ENCODE data around the gene DNAAF9.

Gene DNAAF9

DNA sequence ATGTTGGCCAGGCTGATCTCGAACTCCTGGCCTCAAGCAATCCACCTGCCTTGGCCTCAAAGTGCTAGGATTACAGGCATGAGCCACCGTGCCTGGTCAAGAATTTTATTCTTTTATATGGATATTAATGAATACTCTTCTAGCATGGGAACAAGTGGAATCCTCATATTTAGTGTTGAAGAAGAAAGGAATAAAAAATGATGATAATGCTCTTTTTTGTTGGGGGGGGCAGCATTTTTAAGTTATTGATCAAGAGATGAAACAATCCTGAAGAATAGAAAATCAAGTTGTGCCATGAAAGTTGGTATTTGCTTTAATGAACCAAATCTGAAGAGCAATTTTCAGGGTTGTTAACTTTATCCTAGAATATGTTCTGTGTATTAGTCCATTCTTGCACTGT is 6.7 kb upstream of the DNAAF9 start:
- no peak overlapping the region for H3K4me3 ChIP-seq (ENCODE audit: low read depth, low read length)
- no peaks in the 10 kb centered on the region for H3K36me3 ChIP-seq (replicated peaks)
- no peak overlapping the region for H3K27ac ChIP-seq
- TF ChIP-seq, protein P1, sequence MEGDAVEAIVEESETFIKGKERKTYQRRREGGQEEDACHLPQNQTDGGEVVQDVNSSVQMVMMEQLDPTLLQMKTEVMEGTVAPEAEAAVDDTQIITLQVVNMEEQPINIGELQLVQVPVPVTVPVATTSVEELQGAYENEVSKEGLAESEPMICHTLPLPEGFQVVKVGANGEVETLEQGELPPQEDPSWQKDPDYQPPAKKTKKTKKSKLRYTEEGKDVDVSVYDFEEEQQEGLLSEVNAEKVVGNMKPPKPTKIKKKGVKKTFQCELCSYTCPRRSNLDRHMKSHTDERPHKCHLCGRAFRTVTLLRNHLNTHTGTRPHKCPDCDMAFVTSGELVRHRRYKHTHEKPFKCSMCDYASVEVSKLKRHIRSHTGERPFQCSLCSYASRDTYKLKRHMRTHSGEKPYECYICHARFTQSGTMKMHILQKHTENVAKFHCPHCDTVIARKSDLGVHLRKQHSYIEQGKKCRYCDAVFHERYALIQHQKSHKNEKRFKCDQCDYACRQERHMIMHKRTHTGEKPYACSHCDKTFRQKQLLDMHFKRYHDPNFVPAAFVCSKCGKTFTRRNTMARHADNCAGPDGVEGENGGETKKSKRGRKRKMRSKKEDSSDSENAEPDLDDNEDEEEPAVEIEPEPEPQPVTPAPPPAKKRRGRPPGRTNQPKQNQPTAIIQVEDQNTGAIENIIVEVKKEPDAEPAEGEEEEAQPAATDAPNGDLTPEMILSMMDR (IDR thresholded peaks at IDR 0.05; ENCODE audit: low read depth, low read length, missing control alignments) = no peak
- no peak for DNase-seq
- in situ Hi-C loops (cut with HindIII; ENCODE audit: low pct_ligation_motif_present, low sequenced_read_pairs) = no loop called here
- no peaks in the 10 kb centered on the region for H3K27me3 ChIP-seq (replicated peaks)

DNA sequence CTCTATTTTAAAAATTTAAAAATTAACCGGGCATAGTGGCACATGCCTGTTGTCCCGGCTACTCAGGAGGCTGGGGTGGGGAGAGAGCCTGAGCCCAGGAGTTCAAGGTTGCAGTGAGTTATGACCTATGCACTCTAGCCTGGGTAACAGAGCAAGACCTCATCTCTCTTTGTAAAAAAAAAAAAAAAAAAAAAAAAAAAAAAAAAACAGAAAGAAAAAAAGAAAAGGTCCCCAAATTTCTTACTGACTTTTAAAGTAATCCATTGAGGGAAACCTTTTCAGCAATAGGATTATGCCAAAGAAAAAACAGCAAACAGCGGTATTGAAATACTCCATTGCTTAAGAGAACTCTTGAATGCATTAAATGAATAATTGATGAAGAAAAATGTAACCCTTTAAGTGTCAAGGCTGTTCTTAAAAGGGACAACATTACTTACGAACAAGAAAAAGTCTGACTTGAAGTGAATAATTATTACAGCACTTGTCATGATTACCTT is 6.0 kb upstream of the DNAAF9 start:
- Histone ChIP-seq H3K4me3 (ENCODE audit: low read depth, low read length) (no peak overlapping the region), H3K36me3 (replicated peaks) (no peaks in the 10 kb centered on the region), H3K27me3 (replicated peaks) (no peaks in the 10 kb centered on the region), H3K27ac (no peak overlapping the region)
- DNase-seq = no peak
- in situ Hi-C loops (cut with HindIII; ENCODE audit: low pct_ligation_motif_present, low sequenced_read_pairs) = no loop called here
- TF ChIP-seq, protein P1 (IDR thresholded peaks at IDR 0.05; ENCODE audit: low read depth, low read length, missing control alignments) = no peak

DNA sequence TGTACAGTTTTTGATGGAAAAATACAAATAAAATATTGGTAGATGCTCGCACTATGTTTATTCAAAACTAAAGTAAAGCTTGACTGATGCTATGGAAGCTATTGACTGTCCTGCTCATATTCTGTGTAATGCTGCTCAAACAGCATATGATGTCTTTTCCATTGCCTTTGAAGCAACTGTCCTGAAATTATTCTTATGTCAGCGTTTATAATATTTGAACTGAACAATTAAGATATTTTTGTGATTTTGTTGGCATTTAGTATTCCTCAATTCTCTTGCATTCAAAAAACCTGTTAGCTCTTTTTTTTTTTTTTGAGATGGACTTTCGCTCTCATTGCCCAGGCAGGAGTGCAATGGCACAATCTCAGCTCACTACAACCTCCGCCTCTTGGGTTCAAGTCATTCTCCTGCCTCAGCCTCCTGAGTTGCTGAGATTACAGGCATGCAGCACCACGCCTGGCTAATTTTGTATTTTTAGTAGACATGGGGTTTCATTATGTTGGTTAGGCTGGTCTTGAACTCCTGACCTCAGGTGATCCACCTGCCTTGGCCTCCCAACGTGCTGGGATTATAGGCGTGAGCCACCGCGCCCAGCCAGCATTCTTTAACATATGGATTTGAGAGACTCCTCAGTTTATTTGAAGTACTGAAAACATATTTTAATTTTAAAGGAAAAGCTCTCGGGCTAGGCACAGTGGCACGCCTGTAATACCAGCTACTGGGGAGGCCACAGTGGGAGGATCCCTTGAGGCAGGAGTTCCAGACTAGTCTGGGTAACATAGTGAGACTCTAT is 5.3 kb upstream of the DNAAF9 start:
- DNase-seq = no peak
- H3K4me3 ChIP-seq (ENCODE audit: low read depth, low read length) = no peak overlapping the region
- H3K27me3 ChIP-seq (replicated peaks) = no peaks in the 10 kb centered on the region
- in situ Hi-C loops (cut with HindIII; ENCODE audit: low pct_ligation_motif_present, low sequenced_read_pairs) = no loop called here
- TF ChIP-seq, protein P1 (IDR thresholded peaks at IDR 0.05; ENCODE audit: low read depth, low read length, missing control alignments) = no peak
- no peak overlapping the region for H3K27ac ChIP-seq
- H3K36me3 ChIP-seq (replicated peaks) = no peaks in the 10 kb centered on the region

DNA sequence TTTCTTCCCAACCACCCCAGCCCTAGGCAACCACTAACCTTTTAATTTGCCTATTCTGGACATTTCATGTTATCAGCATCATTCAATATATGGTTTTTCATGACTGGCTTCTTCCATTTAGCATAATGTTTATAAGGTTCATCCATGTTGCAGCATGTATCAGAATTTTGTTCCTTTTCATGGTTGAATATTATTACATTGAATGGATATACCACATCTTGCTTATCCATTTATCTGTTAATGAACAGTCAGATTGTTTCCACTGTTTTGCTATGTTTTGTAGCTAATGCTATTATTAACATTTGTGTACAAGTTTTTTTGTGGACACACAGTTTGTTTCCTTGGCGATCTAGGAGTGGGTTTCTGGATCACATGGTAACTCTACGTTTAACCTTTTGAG is 3.0 kb upstream of the DNAAF9 start:
- in situ Hi-C loops (cut with HindIII; ENCODE audit: low pct_ligation_motif_present, low sequenced_read_pairs) = no loop called here
- TF ChIP-seq, protein P1 (IDR thresholded peaks at IDR 0.05; ENCODE audit: low read depth, low read length, missing control alignments) = no peak
- Histone ChIP-seq H3K36me3 (replicated peaks) (no peaks in the 10 kb centered on the region), H3K27me3 (replicated peaks) (no peaks in the 10 kb centered on the region), H3K4me3 (ENCODE audit: low read depth, low read length) (no peak overlapping the region), H3K27ac (no peak overlapping the region)
- DNase-seq = no peak

DNA sequence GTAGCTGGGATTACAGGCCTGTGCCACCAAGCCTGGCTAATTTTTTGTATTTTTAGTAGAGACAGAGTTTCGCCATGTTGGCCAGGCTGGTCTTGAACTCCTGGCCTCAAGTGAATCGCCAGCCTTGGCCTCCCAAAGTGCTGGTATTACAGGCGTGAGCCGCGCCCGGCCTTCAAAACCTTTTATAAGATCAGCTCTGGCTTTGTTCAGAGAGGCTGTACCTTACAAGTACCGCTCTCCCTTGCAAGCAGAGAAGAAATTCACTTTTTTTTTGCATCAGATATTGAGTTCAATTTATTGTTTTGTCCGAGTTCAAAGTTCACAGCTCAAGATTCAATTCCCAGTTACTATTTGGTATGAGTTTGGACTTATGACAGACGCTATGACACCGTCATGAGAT is 1.9 kb upstream of the DNAAF9 start:
- in situ Hi-C loops (cut with HindIII; ENCODE audit: low pct_ligation_motif_present, low sequenced_read_pairs) = no loop called here
- no peak overlapping the region for H3K4me3 ChIP-seq (ENCODE audit: low read depth, low read length)
- H3K36me3 ChIP-seq (replicated peaks) = no peaks in the 10 kb centered on the region
- no peak for DNase-seq
- H3K27ac ChIP-seq = no peak overlapping the region
- H3K27me3 ChIP-seq (replicated peaks) = no peaks in the 10 kb centered on the region
- TF ChIP-seq, protein P1 (IDR thresholded peaks at IDR 0.05; ENCODE audit: low read depth, low read length, missing control alignments) = no peak

Measured in brain microvascular endothelial cell (primary cell).